GM18505 (cell line): ENCODE measurements around the gene USP28.
A peak's percentile ranks its signal among the peaks of the same experiment; 100 is the strongest.
"Not testable (repeated sequence)": the region's sequence is repeated elsewhere in the genome, so short reads cannot be mapped to it uniquely, and the experiment has no call there.

Experiments
- ATAC-seq: cut with Tn5 transposase; IDR thresholded peaks from one replicate; pipeline ENCODE4 v1.9.1; 2021; ENCODE audit not compliant: unreplicated experiment
- POLR2A ChIP-seq: IDR thresholded peaks from 4 replicates; pipeline ENCODE4 v1.6.1; 2011; ENCODE audit warnings: borderline replicate concordance; ENCODE audit not compliant: insufficient read depth, insufficient read length; ENCODE audit errors: extremely low read depth

Gene USP28

GRCh38 chr11:113885897-113886296, 10.5 kb upstream of the USP28 start:
- ATAC-seq = no peak

GRCh38 chr11:113884361-113884836, 9.0 kb upstream of the USP28 start:
- no peak for ATAC-seq
- no peak for TF ChIP-seq POLR2A

More at GRCh38 chr11:113885897-113886296, 10.5 kb upstream of the USP28 start:
- TF ChIP-seq POLR2A = no peak

GRCh38 chr11:113881856-113882255, 6.5 kb upstream of the USP28 start:
- ATAC-seq = no peak
- TF ChIP-seq POLR2A = no peak

GRCh38 chr11:113880971-113881370, 5.6 kb upstream of the USP28 start:
- ATAC-seq = no peak
- TF ChIP-seq POLR2A = no peak

GRCh38 chr11:113879446-113879845, 4.1 kb upstream of the USP28 start:
- not testable (repeated sequence) for ATAC-seq

- no peak for ATAC-seq
- no peak for TF ChIP-seq POLR2A
These were observed 2.3 kb upstream of the USP28 start for GRCh38 chr11:113877670-113878055.

GRCh38 chr11:113876798-113877669, 1.7 kb upstream of the USP28 start:
- no peak for ATAC-seq
- TF ChIP-seq POLR2A = no peak

GRCh38 chr11:113876074-113876797, 864 bp upstream of the USP28 start:
- no peak for TF ChIP-seq POLR2A
- no peak for ATAC-seq

- ATAC-seq = peak; percentile 24
These were observed 665 bp downstream of the USP28 start for GRCh38 chr11:113874581-113875233.

GRCh38 chr11:113874096-113874495, 1.3 kb downstream of the USP28 start:
- no peak for TF ChIP-seq POLR2A
- ATAC-seq = no peak

More at GRCh38 chr11:113874581-113875233, 665 bp downstream of the USP28 start:
- TF ChIP-seq POLR2A = no peak

GRCh38 chr11:113873236-113873626, 2.1 kb downstream of the USP28 start:
- TF ChIP-seq POLR2A = no peak
- ATAC-seq = no peak

- no peak for ATAC-seq
These were observed 4.0 kb downstream of the USP28 start for GRCh38 chr11:113871336-113871735.

GRCh38 chr11:113867843-113868503, 7.4 kb downstream of the USP28 start:
- TF ChIP-seq POLR2A = no peak
- ATAC-seq = no peak

More at GRCh38 chr11:113871336-113871735, 4.0 kb downstream of the USP28 start:
- TF ChIP-seq POLR2A = no peak
